Measurements from ENCODE around the gene NECAB2.
A peak's percentile ranks its signal among the peaks of the same experiment; 100 is the strongest.

NECAB2 gene

DNA sequence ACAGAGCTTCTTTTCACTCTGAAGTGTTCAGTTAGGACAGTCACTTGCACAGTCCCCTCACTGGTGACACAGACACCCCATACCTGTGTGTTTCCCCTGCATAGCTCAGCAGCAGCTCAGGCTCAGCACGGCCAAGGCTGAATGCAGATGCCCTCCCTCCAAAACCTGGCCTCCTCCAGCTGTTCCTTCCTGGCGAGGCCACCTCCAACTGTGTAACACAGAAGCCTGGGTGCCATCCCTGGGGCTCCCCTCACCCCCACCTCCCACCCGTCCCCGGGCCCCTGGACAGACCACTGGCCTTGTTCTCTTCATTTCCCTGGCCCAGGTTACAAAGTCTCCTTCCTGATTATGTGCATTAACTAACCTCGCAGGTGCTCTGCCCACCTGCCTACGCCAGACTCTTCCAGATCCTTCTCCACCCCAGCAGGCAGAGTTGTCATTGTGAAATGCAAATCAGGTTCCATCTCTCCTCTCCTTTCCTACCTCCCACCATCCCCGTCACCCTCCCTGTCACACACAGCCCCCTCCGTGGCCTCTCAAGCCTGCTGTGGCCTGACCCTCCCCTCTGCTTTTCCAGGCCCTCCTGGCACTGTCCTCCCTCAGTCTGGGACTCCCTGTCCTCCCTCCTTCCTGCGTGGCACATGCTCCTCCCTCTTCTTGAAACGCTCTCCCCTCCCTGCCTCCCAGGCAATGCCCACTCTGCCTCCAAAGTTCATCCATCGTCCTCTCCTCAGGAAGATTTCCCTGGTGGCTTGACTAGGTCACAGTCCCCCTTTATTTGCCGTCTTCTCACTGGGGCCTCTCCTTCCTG lies 42.7 kb upstream of the NECAB2 start:
- Histone ChIP-seq H3K27me3 (ENCODE audit: control insufficient read depth, insufficient read depth, low read length) (no peaks in the 10 kb centered on the region), H3K79me2 (no peaks in the 10 kb centered on the region), H2AFZ (no peak overlapping the region), H3K9ac (no peak overlapping the region), H3K36me3 (ENCODE audit: control insufficient read depth, insufficient read depth, low read length) (no peaks in the 10 kb centered on the region), H3K4me1 (peaks cover 30% of the 10 kb centered on the region), H3K27ac (no peak overlapping the region), H3K4me2 (ENCODE audit: low read length) (no peak overlapping the region), H3K4me3 (ENCODE audit: low read depth, low read length) (no peak overlapping the region), H3K9me3 (ENCODE audit: control insufficient read depth, low read length) (no peaks in the 10 kb centered on the region)
- TF ChIP-seq, protein P1, sequence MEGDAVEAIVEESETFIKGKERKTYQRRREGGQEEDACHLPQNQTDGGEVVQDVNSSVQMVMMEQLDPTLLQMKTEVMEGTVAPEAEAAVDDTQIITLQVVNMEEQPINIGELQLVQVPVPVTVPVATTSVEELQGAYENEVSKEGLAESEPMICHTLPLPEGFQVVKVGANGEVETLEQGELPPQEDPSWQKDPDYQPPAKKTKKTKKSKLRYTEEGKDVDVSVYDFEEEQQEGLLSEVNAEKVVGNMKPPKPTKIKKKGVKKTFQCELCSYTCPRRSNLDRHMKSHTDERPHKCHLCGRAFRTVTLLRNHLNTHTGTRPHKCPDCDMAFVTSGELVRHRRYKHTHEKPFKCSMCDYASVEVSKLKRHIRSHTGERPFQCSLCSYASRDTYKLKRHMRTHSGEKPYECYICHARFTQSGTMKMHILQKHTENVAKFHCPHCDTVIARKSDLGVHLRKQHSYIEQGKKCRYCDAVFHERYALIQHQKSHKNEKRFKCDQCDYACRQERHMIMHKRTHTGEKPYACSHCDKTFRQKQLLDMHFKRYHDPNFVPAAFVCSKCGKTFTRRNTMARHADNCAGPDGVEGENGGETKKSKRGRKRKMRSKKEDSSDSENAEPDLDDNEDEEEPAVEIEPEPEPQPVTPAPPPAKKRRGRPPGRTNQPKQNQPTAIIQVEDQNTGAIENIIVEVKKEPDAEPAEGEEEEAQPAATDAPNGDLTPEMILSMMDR (IDR thresholded peaks at IDR 0.05), result no peak

DNA sequence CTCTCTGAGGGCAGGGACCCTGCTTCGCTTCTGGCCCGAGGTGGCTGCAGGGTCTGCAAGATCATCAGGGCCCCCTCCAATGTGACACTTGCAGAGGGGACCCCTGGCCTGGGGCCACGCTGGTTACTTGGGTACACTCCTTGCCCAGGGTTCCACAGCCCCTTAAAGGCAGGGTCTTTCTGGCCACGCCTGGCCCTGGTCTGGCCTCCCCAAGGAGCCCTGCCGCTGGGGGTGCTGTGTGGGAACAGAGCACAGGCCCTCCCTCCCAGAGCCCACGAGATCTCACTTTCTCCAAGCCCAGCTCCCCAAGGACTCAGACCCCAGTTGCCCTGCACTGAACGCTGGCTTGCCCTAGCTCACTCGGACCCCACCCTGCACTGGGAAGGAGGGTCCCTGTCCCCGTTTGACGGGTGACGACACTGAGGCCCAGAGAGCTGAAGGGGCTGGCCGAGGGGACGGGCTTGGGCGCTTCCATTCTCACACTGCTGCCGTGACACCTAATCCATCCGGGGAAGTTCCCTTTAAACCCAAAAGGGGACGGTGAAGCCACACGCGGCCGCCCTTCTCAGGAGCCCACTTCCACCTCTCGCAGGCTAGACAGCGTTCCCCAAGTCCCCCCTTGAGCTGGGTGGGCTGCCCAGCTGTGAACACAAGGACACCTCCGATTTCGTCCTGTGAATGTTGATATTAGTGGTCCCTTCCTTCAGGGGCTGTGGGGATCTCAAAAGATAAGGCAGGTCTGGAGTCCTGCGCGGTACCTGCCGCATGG lies 41.9 kb upstream of the NECAB2 start:
- TF ChIP-seq, protein P1 (IDR thresholded peaks at IDR 0.05), result no peak
- Histone ChIP-seq H3K27ac (no peak overlapping the region), H3K27me3 (ENCODE audit: control insufficient read depth, insufficient read depth, low read length) (no peaks in the 10 kb centered on the region), H3K9ac (no peak overlapping the region), H3K4me1 (peaks cover 39% of the 10 kb centered on the region), H3K36me3 (ENCODE audit: control insufficient read depth, insufficient read depth, low read length) (no peaks in the 10 kb centered on the region), H2AFZ (no peak overlapping the region), H3K4me2 (ENCODE audit: low read length) (no peak overlapping the region), H3K4me3 (ENCODE audit: low read depth, low read length) (no peak overlapping the region), H3K79me2 (no peaks in the 10 kb centered on the region), H3K9me3 (ENCODE audit: control insufficient read depth, low read length) (no peaks in the 10 kb centered on the region)

DNA sequence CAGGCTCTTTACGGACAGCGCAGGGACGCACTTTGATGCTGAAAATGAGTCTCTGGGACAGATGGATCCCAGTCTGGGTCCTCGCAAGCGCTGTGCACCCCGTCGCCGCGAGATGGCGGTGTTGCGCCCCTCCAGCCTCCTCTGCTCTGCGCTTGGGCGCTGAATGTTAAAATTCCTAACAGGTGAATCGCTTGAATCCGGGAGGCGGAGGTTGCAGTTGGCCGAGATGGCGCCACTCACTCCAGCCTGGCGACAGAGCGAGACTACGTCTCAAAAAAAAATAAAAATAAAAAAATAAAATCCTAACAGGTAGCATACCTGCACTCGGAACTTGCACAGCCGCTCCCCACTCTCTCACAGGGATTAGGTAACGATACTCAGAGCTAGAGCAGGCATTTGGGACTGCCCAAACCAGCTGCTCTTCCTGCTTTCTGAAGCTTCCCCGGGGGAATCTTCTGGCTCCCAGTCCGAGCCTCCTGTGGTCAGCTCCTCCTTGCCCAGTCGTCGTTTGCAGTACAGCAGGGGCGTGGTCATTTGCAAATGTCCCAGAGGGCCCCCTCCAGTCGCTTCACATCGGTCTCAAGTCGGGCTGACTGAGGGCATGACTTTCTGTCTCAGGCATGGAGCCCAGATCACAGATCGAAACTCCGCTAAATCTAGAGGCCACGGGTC lies 41.2 kb upstream of the NECAB2 start:
- Histone ChIP-seq H3K27ac (peak overlapping the region; percentile 97), H2AFZ (peak overlapping the region; percentile 89), H3K9me3 (ENCODE audit: control insufficient read depth, low read length) (no peaks in the 10 kb centered on the region), H3K4me1 (peaks cover 46% of the 10 kb centered on the region), H3K4me2 (ENCODE audit: low read length) (peak overlapping the region; percentile 68), H3K9ac (no peak overlapping the region), H3K36me3 (ENCODE audit: control insufficient read depth, insufficient read depth, low read length) (no peaks in the 10 kb centered on the region), H3K79me2 (no peaks in the 10 kb centered on the region), H3K27me3 (ENCODE audit: control insufficient read depth, insufficient read depth, low read length) (no peaks in the 10 kb centered on the region), H3K4me3 (ENCODE audit: low read depth, low read length) (peak overlapping the region; percentile 34)
- TF ChIP-seq, protein P1 (IDR thresholded peaks at IDR 0.05), result peak; percentile 98

DNA sequence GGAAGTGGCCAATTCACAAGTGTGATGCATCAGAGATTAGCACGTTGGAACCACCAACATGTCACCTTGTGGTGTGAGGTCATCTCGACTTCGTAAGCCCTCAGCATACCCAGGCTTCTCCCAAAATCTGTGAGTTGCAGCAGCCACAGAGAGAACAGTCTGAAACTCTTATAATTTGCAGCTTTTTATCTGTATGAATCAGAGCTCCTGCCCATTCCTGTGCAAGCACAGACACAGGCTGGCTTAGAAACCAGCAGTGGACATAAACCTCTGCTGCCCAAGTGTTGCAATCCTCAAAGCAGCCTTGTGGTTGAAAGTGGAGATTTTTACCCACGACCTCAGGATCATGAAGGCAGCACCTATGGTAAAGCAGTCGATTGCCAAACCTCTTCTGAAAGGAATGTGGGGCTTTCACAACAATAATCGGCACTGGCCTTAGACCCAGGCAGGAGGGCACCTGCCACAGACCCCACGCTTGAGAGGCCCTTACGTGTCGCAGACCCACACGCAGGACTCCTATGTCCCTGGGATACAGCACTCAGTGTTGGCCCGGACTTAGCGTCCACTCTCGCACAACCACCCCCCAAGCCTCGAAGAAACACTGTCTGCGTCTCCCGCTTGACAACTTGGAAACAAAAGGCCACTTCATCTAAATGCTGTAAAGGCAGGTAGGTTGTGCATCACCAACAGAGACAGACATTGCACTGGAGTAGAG lies 39.5 kb upstream of the NECAB2 start:
- H3K79me2 ChIP-seq, result no peaks in the 10 kb centered on the region
- no peaks in the 10 kb centered on the region for H3K9me3 ChIP-seq (ENCODE audit: control insufficient read depth, low read length)
- H3K27ac ChIP-seq, result peak overlapping the region; percentile 97
- H2AFZ ChIP-seq, result peak overlapping the region; percentile 84
- H3K36me3 ChIP-seq (ENCODE audit: control insufficient read depth, insufficient read depth, low read length), result no peaks in the 10 kb centered on the region
- no peak overlapping the region for H3K4me3 ChIP-seq (ENCODE audit: low read depth, low read length)
- no peak overlapping the region for H3K4me2 ChIP-seq (ENCODE audit: low read length)
- TF ChIP-seq, protein P1 (IDR thresholded peaks at IDR 0.05), result no peak
- H3K27me3 ChIP-seq (ENCODE audit: control insufficient read depth, insufficient read depth, low read length), result no peaks in the 10 kb centered on the region
- peaks cover 47% of the 10 kb centered on the region for H3K4me1 ChIP-seq
- no peak overlapping the region for H3K9ac ChIP-seq

All from parathyroid adenoma (tissue), 2 donors.